GM12872 (cell line): ENCODE data around the gene CUL3.

Source experiments
- TF ChIP-seq, protein P1 (sequence below): IDR thresholded peaks from 3 replicates; pipeline ENCODE4 v1.5.1; 2011; ENCODE audit warnings: low read depth, mild to moderate bottlenecking, low read length, moderate library complexity; ENCODE audit not compliant: insufficient read depth

CUL3 gene

DNA sequence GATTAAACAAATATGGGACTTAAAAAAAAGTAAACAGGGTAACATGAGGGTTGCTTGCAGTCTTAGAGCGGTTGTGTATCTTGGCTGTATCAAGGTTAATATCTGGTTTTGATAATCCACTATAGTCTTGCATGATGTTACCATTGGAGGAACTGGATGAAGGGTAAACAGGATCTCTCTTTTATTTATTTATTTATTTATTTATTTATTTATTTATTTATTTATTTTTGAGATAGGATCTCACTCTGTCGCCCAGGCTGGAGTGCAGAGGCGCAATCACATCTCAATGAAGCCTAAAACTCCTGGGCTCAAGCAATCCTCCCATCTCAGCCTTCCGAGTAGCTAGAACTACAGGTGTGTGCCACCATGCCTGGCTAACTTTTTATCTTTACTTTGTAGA is 140.4 kb downstream of the CUL3 start:
- TF ChIP-seq, protein P1, sequence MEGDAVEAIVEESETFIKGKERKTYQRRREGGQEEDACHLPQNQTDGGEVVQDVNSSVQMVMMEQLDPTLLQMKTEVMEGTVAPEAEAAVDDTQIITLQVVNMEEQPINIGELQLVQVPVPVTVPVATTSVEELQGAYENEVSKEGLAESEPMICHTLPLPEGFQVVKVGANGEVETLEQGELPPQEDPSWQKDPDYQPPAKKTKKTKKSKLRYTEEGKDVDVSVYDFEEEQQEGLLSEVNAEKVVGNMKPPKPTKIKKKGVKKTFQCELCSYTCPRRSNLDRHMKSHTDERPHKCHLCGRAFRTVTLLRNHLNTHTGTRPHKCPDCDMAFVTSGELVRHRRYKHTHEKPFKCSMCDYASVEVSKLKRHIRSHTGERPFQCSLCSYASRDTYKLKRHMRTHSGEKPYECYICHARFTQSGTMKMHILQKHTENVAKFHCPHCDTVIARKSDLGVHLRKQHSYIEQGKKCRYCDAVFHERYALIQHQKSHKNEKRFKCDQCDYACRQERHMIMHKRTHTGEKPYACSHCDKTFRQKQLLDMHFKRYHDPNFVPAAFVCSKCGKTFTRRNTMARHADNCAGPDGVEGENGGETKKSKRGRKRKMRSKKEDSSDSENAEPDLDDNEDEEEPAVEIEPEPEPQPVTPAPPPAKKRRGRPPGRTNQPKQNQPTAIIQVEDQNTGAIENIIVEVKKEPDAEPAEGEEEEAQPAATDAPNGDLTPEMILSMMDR: no peak

DNA sequence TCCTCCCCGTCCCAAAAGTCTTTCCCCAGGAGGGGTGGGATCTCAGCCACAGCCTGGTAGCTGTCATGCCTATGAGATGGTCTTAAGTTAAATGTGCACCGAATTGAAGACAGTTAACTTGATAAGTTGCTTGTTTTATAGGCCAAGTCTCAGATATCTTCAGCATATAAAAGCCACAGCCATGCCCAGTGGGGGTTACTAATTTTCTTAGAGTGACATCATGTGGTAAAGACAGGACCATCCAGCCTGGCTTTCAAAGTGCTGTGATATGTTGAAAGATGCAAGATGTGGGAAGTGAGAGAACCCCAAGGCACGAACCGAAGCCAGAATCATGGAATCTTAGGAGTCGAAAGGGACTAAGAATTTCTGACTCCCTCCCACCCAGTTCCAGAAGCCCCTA is 141.1 kb downstream of the CUL3 start:
- TF ChIP-seq, protein P1: no peak

- TF ChIP-seq, protein P1: no peak
These were observed 142.8 kb downstream of the CUL3 start for GRCh38 chr2:224442071-224442967.

DNA sequence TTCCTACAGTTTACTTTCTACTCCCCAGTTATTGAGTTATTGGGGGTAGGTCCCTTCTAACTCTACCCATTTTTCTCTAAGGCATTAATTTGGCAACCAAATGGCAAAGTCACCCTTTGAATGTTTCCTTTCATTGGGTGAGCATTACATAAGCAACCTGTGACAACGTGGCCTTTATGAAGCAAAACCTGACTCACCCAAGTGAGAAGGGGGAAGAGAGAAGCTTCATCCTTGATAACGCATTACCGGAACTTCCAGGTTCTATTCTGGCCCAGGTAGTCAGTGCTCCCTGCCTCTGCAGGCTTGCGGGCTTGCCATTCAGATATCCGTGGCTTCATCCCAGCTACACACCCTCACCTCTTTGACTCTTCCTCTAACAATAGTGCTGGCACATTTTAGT is 144.2 kb downstream of the CUL3 start:
- TF ChIP-seq, protein P1: no peak

GRCh38 chr2:224438726-224439125 is 146.4 kb downstream of the CUL3 start:
- TF ChIP-seq, protein P1: no peak

- TF ChIP-seq, protein P1: no peak
These were observed 148.5 kb downstream of the CUL3 start for GRCh38 chr2:224436634-224437033.

DNA sequence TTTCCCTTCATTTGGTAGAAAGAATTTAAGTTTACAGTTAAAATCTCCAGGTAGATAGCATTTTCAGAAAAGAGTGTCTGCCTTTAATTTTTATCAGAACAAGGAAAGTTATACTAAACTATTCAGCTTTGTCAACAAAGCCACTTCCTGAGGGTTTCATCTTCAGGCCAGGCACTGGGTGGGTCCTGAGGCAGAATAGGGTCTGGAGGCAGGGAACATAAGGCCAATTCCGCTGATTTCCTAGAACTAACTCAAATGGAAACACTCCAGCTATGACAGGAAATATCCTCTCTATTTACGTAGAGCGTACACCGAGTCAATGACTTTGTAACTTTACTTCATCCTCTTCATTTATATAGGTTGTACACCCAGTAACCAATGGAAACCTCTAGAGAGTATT is 150.5 kb downstream of the CUL3 start:
- TF ChIP-seq, protein P1: no peak
